Testis (tissue), 3 donors: ENCODE results near the gene DNAJB6. TPM values are rescaled to one million over a fixed set of nuclear protein-coding genes. Genes with fewer than 3 reads are reported as not detected.

ENCODE experiments used
- DNase-seq: peaks from one replicate; pipeline ENCODE4 v3.0.0-alpha.2; 2019
- H3K27ac ChIP-seq, 2 donors: fragments of 200-600 bp; sonication (generic); one replicate each; pipeline ENCODE4 v1.5.1; 2019
- H3K27me3 ChIP-seq: fragments of 200-600 bp; sonication (generic); one replicate; pipeline ENCODE4 v1.5.1; 2019
- H3K36me3 ChIP-seq: fragments of 200-600 bp; sonication (generic); one replicate; pipeline ENCODE4 v1.5.1; 2017; ENCODE audit warnings: low read depth; ENCODE audit errors: missing control alignments
- H3K4me1 ChIP-seq: fragments of 200-600 bp; sonication (generic); one replicate; pipeline ENCODE4 v1.5.1; 2019
- H3K4me3 ChIP-seq, 2 donors: fragments of 200-600 bp; sonication (generic); one replicate each; pipeline ENCODE4 v1.5.1; 2017 to 2019
- H3K9me3 ChIP-seq: fragments of 200-600 bp; sonication (generic); one replicate; pipeline ENCODE4 v1.5.1; 2017
- POLR2A ChIP-seq: fragments of 450-650 bp; IDR thresholded peaks from one replicate; pipeline ENCODE4 v1.6.1; 2017; ENCODE audit warnings: antibody characterized with exemption, mild to moderate bottlenecking, moderate library complexity
- WGBS, 2 donors: methylation state at CpG; one replicate each; pipeline ENCODE4 v1.1.5; 2018; 5-methylcytosine and 5-hydroxymethylcytosine counted together
- intact Hi-C: fragments of 100-400 bp; cut with DNase I; formaldehyde crosslinking; loops from one replicate; pipeline ENCODE4 v1.15.1; 2023; ENCODE audit warnings: low total_unique reads
- polyA plus RNA-seq: library from polyadenylated mRNA; stranded (reverse); fragments of 350-450 nt; fragmentation: Illumina TruSeq; extraction: RNeasy Lipid Tissue Mini Kit (QIAGEN cat#74804); gene quantifications from one replicate; pipeline ENCODE4 v1.2.3, GENCODE V29; 2014; ENCODE audit warnings: low read depth, low replicate concordance; ENCODE audit not compliant: insufficient read depth
- total RNA-seq, 2 donors: library from RNA; depleted of rRNA; stranded (reverse); fragments of >200 nt; gene quantifications; one replicate each; pipeline ENCODE4 v1.2.3, GENCODE V29; 2016
- TF ChIP-seq, protein P1 (sequence below), 3 experiments: fragments of 450-650 bp in 2 of 3; fragments of 200-600 bp in 1 of 3; sonication (generic) in 1 of 3; IDR thresholded peaks; one replicate each; pipeline ENCODE4 v1.5.1; 2016 to 2019; ENCODE audit warnings: antibody characterized with exemption in 3 of 3, mild to moderate bottlenecking in 2 of 3, moderate library complexity in 1 of 3

Gene DNAJB6
- total and polyA plus RNA-seq, 3 donors from 2014 or later: 154 to 262 (median 172) TPM

DNA sequence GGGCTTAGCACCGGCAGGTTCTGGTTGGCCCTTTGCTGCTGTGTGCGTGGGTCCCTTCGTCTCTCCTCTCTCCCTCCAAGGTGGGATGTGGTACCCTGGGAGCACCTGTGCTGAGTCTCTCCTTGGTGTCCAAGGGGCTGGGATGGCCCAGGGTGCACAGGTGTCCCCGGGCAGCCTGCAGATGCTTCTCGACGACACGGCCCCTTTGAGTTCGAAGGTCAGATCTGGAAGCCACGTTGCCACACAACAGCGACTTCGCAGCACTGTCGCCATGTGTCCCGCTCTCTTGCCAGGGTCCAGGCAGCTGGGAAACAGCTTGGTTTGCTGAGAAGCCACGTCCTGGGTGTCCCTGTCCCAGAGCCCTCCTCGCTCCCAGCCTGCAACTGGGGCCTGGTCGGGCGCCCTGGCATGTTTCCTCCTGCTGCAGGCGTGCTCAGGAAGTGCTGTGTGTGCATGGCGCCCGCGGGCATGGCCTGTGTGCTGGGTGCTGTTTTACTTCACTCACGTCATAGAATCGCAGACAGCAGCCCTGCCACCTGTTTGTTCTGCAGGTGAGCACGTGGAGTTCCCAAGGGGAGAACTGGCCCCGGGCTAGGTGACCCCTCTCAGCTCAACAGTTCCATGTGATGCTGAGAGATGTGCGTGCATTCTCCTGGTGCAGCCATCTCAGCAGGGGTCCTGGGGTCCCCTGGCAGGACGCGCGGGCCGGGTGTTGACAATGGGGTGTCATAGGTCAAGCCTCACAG, 70.9 kb downstream of the DNAJB6 start:
- DNase-seq: no peak
- H3K27ac ChIP-seq: no peak overlapping the region
- H3K27me3 ChIP-seq: no peaks in the 10 kb centered on the region
- TF ChIP-seq POLR2A: no peak
- TF ChIP-seq, protein P1, sequence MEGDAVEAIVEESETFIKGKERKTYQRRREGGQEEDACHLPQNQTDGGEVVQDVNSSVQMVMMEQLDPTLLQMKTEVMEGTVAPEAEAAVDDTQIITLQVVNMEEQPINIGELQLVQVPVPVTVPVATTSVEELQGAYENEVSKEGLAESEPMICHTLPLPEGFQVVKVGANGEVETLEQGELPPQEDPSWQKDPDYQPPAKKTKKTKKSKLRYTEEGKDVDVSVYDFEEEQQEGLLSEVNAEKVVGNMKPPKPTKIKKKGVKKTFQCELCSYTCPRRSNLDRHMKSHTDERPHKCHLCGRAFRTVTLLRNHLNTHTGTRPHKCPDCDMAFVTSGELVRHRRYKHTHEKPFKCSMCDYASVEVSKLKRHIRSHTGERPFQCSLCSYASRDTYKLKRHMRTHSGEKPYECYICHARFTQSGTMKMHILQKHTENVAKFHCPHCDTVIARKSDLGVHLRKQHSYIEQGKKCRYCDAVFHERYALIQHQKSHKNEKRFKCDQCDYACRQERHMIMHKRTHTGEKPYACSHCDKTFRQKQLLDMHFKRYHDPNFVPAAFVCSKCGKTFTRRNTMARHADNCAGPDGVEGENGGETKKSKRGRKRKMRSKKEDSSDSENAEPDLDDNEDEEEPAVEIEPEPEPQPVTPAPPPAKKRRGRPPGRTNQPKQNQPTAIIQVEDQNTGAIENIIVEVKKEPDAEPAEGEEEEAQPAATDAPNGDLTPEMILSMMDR (IDR thresholded peaks at IDR 0.05): no peak
- no peaks in the 10 kb centered on the region for H3K9me3 ChIP-seq
- intact Hi-C loops: no loop called here
- no peak overlapping the region for H3K4me3 ChIP-seq
- peaks cover 28% of the 10 kb centered on the region for H3K4me1 ChIP-seq
- WGBS, 2 donors: 88 to 93% methylated on average over 17 to 30 of the region's 30 CpGs
- no peaks in the 10 kb centered on the region for H3K36me3 ChIP-seq

DNA sequence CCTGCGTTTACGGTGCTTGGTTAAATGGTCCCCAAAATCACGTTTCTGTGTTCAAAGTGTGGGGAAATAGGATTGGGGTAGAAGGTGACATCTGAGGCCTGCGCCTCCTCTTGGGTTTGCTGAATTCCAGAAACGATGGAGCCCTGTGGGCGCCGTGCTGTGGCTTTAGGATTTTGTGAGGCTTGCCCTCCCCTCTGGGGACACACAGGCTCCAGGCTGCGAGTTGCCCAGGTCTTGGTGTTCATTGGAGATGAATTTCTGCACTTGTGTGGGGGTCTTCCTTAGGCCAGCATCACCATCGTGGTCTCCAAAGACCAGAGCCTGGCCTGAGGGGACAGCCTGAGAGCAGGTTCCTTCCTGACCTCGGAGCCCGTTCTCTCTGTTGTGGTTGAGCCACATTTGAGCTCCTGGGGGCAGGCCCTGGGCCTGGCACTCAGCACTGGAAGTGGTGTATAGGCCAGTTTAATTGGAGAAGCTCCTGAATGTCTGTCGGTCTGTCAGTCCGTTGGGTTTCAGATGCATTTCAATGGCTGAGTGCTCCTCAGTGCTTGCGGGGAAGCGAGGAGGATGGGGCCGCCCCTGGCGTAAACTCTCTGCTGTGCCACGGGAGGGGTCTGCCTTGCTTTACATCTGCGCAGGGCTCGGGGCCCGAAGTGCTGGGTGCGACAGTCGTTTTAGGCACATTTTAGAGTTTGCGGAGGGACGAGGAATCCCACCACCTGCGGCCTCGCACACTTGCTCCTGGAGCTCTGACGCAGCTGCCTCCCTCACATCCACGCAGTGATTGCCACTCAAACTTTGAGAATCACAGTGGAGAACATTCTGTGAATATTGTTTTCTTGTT, 71.7 kb downstream of the DNAJB6 start:
- no peak for DNase-seq
- no peaks in the 10 kb centered on the region for H3K9me3 ChIP-seq
- H3K27ac ChIP-seq: no peak overlapping the region
- no peaks in the 10 kb centered on the region for H3K27me3 ChIP-seq
- H3K4me1 ChIP-seq: peaks cover 22% of the 10 kb centered on the region
- intact Hi-C loops: no loop called here
- TF ChIP-seq, protein P1 (IDR thresholded peaks at IDR 0.05): no peak
- TF ChIP-seq POLR2A: no peak
- 81 to 89% methylated on average over 22 to 29 of the region's 29 CpGs for WGBS, 2 donors
- no peak overlapping the region for H3K4me3 ChIP-seq
- no peaks in the 10 kb centered on the region for H3K36me3 ChIP-seq

DNA sequence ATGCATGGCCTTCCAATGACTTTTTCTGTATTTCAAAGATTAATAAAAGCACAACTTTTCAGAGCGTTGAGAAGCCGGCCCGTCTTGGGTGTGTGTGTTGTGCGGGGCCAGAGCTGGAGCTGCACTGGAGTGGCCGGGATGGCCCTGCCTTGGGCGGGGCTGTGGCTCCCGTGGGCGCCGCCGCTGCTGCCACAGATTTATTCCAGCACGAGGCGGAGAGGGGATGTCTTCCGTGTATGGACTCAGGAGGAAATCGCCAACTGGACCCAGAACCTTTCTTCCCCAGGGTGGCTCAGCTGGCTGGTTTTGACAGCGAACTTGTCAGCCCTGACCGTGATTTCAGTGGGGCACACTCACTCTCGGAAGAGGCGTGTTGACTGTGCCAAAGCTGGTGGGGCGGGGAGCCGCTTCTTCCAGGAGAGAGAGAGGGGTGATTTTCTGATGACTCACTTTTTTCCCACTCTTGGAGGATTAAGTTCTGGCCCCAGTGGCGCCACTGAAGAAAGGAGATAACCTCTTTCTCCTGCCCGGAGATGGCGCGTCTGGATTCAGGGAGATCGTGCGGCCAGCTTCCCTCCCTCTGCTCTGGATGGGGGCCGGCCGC, 72.4 kb downstream of the DNAJB6 start:
- H3K27ac ChIP-seq: no peak overlapping the region
- H3K4me1 ChIP-seq: peaks cover 19% of the 10 kb centered on the region
- TF ChIP-seq, protein P1 (IDR thresholded peaks at IDR 0.05): no peak
- no peak for TF ChIP-seq POLR2A
- no peaks in the 10 kb centered on the region for H3K36me3 ChIP-seq
- no peaks in the 10 kb centered on the region for H3K9me3 ChIP-seq
- no peak for DNase-seq
- H3K27me3 ChIP-seq: no peaks in the 10 kb centered on the region
- 73 to 91% methylated on average over 26 to 28 of the region's 28 CpGs for WGBS, 2 donors
- H3K4me3 ChIP-seq: peak overlapping the region in 1 of 2 donors; percentile 36
- intact Hi-C loops: no loop called here

DNA sequence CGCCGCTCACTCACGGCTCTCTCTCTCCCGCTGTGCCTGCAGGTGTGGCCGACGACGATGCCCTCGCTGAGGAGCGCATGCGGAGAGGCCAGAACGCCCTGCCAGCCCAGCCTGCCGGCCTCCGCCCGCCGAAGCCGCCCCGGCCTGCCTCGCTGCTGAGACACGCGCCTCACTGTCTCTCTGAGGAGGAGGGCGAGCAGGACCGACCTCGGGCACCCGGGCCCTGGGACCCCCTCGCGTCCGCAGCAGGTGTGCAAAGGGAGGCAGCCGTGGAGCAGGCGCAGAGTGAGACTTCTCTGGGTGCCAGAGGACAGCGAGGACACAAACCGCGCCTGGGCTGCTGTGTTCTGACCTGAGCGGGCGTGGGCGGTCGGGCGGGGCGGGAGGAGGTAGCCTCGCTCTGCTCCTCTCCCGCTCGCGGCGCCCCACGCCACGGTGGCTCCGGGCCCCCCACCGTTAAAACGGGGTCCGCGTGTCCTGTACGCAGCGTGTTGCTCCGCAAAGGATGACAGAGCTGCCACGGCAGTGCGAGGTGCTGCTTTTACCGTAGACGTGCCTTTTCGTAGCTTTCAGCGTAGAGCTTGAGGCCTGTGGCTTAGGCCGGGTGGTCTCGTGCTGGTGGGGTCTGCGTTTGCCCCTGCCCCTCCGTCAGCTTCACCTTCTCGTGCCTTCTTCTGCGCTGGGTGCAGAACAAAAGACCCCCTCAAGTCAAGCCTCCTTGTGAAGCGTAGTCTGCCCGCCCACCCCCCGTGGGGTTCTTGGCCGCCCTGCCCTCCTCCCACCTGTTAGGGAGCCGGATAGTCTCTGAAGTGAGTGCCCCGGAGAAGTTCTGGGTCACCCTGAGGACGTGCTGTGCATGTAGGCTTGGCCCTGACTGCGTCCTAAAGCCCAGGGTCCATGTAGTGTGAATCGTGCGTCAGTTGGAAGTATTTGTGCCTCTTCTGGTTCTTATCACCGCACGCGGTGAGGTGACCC, 73.2 kb downstream of the DNAJB6 start:
- Histone ChIP-seq H3K9me3 (no peaks in the 10 kb centered on the region), H3K27me3 (no peaks in the 10 kb centered on the region), H3K4me1 (peaks cover 14% of the 10 kb centered on the region), H3K27ac (no peak overlapping the region), H3K4me3 (peak overlapping the region in 1 of 2 donors; percentile 36), H3K36me3 (no peaks in the 10 kb centered on the region)
- DNase-seq: no peak
- no peak for TF ChIP-seq POLR2A
- TF ChIP-seq, protein P1 (IDR thresholded peaks at IDR 0.05): no peak
- intact Hi-C loops: no loop called here
- 75 to 81% methylated on average over 56 to 78 of the region's 78 CpGs for WGBS, 2 donors
